ENCODE measurements around the gene STPG3.

STPG3 gene

DNA sequence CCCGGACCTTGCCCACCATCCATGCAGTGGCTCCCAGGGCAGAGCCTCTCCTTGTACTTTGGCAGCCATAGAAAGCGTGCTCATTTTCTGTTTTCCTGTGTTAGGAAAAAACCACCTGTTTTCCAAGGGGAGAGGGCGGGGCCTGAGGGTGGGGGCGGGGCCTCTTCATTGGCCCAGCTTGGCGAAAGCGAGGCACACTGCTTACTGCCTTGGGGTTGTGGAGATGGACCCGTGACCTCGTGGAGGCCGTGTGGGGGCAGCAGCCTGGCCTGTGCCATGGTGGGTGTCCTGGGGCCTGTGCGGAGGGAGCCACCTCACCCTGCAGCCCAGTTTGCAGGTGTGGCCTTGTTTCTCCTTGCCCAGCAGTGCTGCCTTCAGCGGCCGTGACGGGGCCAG lies 22.0 kb downstream of the STPG3 start:
- Histone ChIP-seq H3K27me3 (ENCODE audit: control insufficient read depth, insufficient read depth, low read length) (no peaks in the 10 kb centered on the region), H3K36me3 (ENCODE audit: control insufficient read depth, insufficient read depth, low read length) (peaks cover 25% of the 10 kb centered on the region), H3K9ac (ENCODE audit: low read length) (no peak overlapping the region), H3K4me1 (ENCODE audit: control insufficient read depth, insufficient read depth, low read length) (peaks cover 14% of the 10 kb centered on the region), H3K4me3 (ENCODE audit: low read length) (no peak overlapping the region), H3K27ac (ENCODE audit: low read depth, low read length) (no peak overlapping the region)

DNA sequence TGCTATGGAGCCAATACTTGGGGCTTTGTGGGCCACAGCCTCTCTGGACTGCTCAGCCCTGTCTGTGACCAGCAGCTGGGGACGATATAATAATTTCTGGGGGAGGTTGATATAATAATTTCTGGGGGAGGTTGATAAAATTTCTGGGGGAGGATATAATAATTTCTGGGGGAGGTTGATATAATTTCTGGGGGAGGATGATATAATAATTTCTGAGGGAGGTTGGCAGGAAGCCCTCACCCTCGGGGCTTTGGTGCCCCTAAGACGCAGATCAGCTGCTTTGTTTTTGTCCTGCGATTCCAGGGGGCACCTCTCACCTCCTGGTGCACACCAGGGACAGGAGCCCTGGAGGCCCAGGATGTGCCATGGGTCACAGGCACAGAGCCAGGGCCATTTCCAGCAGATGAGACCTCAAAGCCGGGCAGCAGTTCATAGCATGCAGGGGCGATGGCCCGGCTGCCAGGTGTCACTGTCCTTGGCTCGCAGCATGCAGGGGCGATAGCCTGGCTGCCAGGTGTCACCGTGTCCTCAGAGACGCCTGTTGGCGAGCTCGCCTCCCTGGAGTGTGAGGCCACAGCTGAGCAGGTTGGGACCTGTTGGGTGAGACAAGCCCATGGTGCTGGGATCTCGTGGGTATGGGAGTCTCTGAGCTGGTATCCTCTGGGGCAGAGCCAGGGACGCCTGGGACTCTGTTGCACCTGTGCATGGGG lies 22.7 kb downstream of the STPG3 start:
- Histone ChIP-seq H3K36me3 (ENCODE audit: control insufficient read depth, insufficient read depth, low read length) (peaks cover 22% of the 10 kb centered on the region), H3K27me3 (ENCODE audit: control insufficient read depth, insufficient read depth, low read length) (no peaks in the 10 kb centered on the region), H3K4me1 (ENCODE audit: control insufficient read depth, insufficient read depth, low read length) (peaks cover 12% of the 10 kb centered on the region), H3K4me3 (ENCODE audit: low read length) (no peak overlapping the region), H3K27ac (ENCODE audit: low read depth, low read length) (no peak overlapping the region), H3K9ac (ENCODE audit: low read length) (no peak overlapping the region)

DNA sequence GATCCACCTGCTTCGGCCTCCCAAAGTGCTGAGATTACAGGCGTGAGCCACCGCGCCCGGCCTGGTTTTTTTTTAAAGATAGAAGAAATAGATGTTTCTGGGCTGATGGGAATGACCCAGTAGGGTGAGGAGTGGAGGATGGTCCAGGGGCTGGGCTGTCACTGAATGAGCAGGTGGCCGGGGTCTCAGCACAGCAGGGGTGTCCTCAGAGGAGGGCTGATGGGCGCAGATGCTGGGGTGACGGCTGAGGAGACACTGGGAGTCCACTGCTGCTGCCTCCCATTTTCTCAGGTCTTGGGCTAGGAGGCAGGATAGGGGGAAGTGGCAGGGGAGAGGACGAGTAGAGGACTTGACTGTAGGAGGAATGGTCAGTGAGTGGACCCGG lies 24.1 kb downstream of the STPG3 start:
- Histone ChIP-seq H3K9ac (ENCODE audit: low read length) (no peak overlapping the region), H3K4me3 (ENCODE audit: low read length) (no peak overlapping the region), H3K27me3 (ENCODE audit: control insufficient read depth, insufficient read depth, low read length) (no peaks in the 10 kb centered on the region), H3K4me1 (ENCODE audit: control insufficient read depth, insufficient read depth, low read length) (peaks cover 5% of the 10 kb centered on the region), H3K36me3 (ENCODE audit: control insufficient read depth, insufficient read depth, low read length) (peaks cover 22% of the 10 kb centered on the region), H3K27ac (ENCODE audit: low read depth, low read length) (no peak overlapping the region)

DNA sequence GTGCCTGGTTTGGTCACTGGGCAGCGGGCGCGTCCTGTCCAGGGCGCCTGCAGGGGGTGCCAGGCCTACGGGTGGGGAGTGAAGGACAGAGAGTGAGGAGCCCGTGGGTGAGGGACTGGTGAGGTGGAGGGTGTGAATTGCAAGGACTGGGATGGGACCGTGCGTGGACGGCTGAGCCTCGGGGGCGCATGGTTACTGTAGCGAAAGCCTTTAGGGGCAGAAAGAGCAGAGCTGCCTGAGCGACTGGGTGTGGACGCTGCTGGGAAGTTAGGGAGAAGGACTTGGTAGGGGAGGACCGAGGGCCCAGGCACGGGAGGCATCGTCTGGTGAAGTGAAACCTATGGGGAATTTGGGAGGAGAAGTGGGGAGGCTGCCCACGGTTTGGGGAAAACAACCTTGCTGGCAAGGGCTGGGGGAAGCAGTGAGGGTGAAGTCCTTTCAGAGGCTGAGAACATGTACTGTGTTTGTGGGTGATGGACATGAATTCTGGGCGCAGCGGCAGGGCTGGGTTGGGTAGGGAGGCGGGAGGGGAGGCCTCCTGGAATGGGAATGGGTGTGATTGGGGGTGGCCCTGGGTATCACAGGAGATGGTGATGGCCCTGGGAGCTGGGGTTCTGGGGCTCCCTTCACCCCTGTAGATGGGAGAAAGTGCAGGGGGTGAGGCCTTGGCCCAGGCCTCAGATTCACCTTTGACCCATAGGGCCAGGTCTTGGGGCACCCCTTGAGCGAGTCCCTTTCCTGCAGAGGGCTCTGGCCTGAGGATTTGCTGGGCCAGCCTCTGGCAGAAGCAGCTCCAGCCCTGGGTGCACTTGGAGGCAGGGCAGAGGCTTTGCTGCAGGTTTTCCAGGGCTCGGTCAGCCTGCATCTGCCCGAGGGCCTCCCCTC lies 24.7 kb downstream of the STPG3 start:
- H3K4me1 ChIP-seq (ENCODE audit: control insufficient read depth, insufficient read depth, low read length), result peaks cover 5% of the 10 kb centered on the region
- no peak overlapping the region for H3K27ac ChIP-seq (ENCODE audit: low read depth, low read length)
- peaks cover 20% of the 10 kb centered on the region for H3K36me3 ChIP-seq (ENCODE audit: control insufficient read depth, insufficient read depth, low read length)
- H3K9ac ChIP-seq (ENCODE audit: low read length), result no peak overlapping the region
- no peaks in the 10 kb centered on the region for H3K27me3 ChIP-seq (ENCODE audit: control insufficient read depth, insufficient read depth, low read length)
- H3K4me3 ChIP-seq (ENCODE audit: low read length), result no peak overlapping the region

DNA sequence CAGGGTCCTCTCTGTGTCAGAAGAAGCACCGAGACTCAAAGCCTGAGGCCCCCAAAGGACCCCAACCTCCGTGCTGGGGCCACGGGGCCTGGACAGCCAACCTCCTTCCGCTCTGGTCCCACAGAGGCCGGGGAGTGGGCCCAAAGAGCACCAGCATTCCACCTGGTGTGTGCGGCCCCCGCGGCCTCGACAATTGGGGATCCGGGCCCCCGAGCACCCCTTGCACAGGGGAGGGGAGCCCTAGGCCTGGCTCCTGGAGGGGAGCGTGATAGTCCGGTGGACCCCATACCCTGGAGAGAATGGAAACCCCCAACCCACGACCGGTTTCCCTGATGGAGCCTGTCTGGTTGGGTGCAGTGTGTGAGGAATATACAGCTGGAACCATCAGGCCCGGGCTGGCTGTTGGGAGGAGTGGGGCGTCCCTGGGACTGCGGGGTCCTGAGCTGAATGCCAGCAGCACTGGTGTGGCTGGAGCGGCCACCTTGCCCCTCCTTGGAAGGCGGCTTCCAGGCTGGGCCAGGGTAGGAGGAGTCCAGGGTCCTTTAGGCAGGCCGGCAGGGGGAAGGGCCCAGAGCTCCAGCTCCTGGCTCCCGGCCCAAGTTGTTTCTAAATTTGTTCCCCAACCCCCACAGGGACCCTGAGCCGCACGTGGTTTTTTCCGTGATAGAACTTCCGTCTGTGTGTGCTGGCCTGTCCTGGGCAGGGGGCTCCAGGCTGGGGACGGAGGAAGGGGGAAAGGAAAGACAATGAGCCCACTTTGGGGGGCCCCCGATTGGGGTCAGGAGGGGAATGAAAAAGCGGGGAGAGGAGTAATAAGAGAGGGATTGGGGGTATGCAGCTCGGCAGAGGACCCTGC lies 25.6 kb downstream of the STPG3 start:
- Histone ChIP-seq H3K36me3 (ENCODE audit: control insufficient read depth, insufficient read depth, low read length) (peaks cover 18% of the 10 kb centered on the region), H3K27ac (ENCODE audit: low read depth, low read length) (peak overlapping the region; percentile 24), H3K4me3 (ENCODE audit: low read length) (peak overlapping the region; percentile 72), H3K27me3 (ENCODE audit: control insufficient read depth, insufficient read depth, low read length) (no peaks in the 10 kb centered on the region), H3K9ac (ENCODE audit: low read length) (no peak overlapping the region), H3K4me1 (ENCODE audit: control insufficient read depth, insufficient read depth, low read length) (peaks cover 5% of the 10 kb centered on the region)

DNA sequence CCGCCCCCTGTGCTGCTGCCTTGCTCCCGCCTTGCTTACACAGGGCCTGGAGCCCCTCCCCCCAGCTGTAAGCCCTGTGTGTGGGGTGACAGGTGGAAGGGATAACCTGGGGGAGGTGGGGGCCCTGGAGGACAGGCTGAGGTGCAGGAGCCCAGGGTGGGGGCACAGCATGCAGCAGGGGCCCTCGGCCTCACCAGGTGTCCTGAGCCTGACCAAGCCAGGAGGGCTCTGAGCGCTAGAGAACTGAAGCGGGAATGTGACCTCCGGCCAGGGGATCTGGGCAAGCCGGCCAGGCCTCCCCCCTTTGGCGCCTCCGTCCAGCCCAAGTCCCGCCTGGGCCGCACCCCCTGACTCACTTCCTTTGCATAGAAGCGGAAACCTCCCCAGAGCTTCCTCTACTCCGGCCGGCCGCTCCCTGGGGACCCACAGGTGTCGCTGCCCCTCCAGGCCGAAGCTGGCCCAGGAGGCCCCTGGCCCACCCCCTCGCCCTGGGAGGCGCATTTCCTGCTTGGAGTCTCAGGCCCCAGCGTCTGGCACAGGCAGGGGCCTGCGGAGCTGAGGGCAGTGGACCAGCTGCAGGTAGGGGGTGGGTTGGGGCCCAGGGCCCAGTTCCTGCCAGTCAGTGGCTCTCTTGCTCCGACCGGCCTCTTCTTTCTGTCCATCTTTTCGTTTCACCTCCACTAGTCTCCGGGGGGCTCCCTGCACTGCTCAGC lies 26.4 kb downstream of the STPG3 start, which contains the start of gene TOR4A:
Gene TOR4A, plus strand, starts transcription at position 398 of the 713 bp plus-strand sequence. CDS start 964 bp downstream, outside the sequence.
- Histone ChIP-seq H3K4me3 (ENCODE audit: low read length) (peak within 1 kb of the TSS; percentile 72), H3K27ac (ENCODE audit: low read depth, low read length) (peak within 1 kb of the TSS; percentile 24), H3K4me1 (ENCODE audit: control insufficient read depth, insufficient read depth, low read length) (peaks cover 5% of the 10 kb centered on the region), H3K36me3 (ENCODE audit: control insufficient read depth, insufficient read depth, low read length) (peaks cover 12% of the 10 kb centered on the region), H3K9ac (ENCODE audit: low read length) (peak within 1 kb of the TSS; percentile 88), H3K27me3 (ENCODE audit: control insufficient read depth, insufficient read depth, low read length) (no peaks in the 10 kb centered on the region)

DNA sequence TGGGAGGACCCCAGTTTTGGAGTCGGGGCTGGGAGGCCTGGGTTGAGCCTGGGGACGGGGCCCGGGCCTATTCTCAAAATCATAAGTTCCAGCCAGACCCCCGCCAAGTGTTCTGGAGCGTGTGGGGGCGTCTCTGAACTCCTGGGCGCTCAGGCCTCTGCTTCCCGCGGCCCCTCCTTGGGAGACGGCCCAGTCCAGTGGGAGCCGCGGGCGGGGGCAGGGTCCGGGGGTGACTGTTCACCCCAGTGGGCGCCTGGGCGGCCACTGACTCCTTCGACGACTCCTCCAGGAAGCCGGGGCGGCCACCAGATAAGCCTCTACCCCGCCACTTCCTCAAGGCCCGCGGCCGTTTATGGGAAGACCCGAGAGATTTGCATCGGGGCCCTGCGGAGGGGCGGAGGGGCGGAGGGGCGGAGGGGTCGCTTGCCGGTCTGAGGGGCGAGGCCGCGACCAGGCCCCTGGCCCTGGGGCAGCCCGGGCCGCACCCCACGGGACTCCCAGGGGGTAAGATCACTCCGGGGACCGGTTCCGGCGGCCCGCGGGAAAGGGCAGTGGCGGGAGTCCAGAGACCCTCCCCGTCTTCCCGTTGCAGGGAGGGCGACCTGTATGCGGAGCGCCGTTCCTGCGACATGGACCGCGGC lies 27.1 kb downstream of the STPG3 start:
- Histone ChIP-seq H3K36me3 (ENCODE audit: control insufficient read depth, insufficient read depth, low read length) (peaks cover 7% of the 10 kb centered on the region), H3K4me1 (ENCODE audit: control insufficient read depth, insufficient read depth, low read length) (peaks cover 5% of the 10 kb centered on the region), H3K27me3 (ENCODE audit: control insufficient read depth, insufficient read depth, low read length) (no peaks in the 10 kb centered on the region), H3K9ac (ENCODE audit: low read length) (peak overlapping the region; percentile 88), H3K4me3 (ENCODE audit: low read length) (peak overlapping the region; percentile 72), H3K27ac (ENCODE audit: low read depth, low read length) (no peak overlapping the region)

DNA sequence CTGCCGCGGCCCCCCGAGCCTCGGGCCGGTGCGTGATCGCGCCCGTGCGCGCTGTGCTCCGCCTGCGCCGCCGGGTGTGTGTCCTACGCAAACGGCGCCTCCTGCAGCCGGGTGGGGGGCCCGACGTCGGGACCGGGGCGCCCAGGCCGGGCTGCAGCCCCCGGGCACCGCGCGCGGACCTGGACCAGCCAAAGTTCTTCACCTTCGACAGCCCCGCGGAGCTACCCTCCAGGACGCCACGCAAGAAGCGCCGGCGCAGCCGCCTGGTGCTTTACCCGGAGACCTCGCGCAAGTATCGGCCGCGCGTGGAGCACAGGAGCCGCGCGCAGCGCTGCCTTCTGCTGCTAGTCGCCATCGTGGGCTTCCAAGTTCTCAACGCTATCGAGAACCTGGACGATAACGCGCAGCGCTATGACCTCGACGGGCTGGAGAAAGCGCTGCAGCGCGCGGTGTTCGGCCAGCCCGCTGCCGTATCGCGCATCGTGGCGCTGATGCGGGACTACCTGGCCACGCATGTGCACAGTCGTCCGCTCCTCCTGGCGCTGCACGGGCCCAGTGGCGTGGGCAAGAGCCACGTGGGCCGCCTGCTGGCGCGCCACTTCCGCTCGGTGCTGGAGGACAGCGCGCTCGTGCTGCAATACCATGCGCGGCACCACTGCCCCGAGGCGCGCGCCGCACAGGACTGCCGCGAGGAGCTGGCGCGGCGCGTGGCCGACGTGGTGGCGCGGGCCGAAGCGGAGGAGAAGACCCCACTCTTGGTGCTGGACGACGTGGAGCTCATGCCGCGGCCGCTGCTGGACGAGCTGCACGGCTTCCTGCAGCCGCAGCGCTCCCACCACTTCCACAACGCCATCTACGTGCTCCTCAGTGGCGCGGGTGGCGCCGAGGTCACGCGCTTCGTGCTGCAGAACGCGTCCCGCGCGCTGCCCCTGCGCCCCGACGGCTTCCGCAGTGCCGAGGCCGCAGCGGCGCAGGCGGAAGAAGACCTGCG lies 27.9 kb downstream of the STPG3 start:
- H3K4me1 ChIP-seq (ENCODE audit: control insufficient read depth, insufficient read depth, low read length), result peaks cover 5% of the 10 kb centered on the region
- no peak overlapping the region for H3K27ac ChIP-seq (ENCODE audit: low read depth, low read length)
- peak overlapping the region; percentile 72 for H3K4me3 ChIP-seq (ENCODE audit: low read length)
- no peak overlapping the region for H3K9ac ChIP-seq (ENCODE audit: low read length)
- no peaks in the 10 kb centered on the region for H3K27me3 ChIP-seq (ENCODE audit: control insufficient read depth, insufficient read depth, low read length)
- H3K36me3 ChIP-seq (ENCODE audit: control insufficient read depth, insufficient read depth, low read length), result peaks cover 4% of the 10 kb centered on the region

DNA sequence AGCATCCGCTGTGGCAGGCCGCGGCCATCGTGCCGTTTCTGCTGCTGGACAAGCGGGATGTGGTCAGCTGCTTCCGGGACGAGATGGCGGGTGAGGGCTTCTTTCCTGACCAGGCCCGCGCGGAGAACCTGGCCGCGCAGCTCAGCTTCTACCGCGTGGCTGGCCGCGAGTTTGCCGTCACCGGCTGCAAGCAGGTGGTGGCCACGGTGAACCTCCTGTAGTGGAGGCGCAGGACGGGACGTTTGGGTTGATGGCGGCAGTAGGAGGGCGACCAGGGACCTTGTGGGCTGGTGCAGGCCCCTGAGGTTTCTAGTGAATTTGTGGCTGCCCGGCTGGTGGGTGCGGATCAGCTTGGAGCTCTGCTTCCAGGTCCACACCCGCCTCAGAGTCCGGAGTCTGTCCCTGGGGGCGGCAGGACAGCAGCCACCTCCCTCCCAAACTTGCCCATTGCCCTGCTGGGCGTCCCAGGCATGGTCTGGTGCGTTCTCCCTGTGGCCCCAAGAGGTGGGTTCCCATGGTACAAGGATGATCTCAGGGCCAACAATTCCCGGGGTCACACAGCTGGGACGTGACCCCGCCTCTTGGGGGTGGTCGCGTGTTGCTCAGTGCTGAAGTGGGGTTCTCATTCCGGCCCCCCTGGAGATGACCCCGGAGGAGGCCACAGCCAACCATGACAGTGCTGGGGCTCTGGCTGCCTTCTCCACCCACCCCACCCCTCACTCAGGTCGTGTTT lies 28.8 kb downstream of the STPG3 start:
- no peak overlapping the region for H3K4me3 ChIP-seq (ENCODE audit: low read length)
- H3K9ac ChIP-seq (ENCODE audit: low read length), result no peak overlapping the region
- H3K4me1 ChIP-seq (ENCODE audit: control insufficient read depth, insufficient read depth, low read length), result peaks cover 5% of the 10 kb centered on the region
- H3K36me3 ChIP-seq (ENCODE audit: control insufficient read depth, insufficient read depth, low read length), result peaks cover 3% of the 10 kb centered on the region
- no peaks in the 10 kb centered on the region for H3K27me3 ChIP-seq (ENCODE audit: control insufficient read depth, insufficient read depth, low read length)
- no peak overlapping the region for H3K27ac ChIP-seq (ENCODE audit: low read depth, low read length)
